HK-2 (cell line): ENCODE data around the gene AKR1C1.
"Not testable (repeated sequence)": the region's sequence is repeated elsewhere in the genome, so short reads cannot be mapped to it uniquely, and the experiment has no call there.

ENCODE experiments used
- DNase-seq: peaks from one replicate; pipeline ENCODE4 v3.0.0-alpha.2; 2018; ENCODE audit not compliant: unreplicated experiment

Gene AKR1C1

GRCh38 chr10:4962876-4963814, at the start of gene AKR1C1:
TSS of gene AKR1C1 (plus strand) at chr10:4963415. CDS start at chr10:4963445, 30 bp downstream.
- not testable (repeated sequence) for DNase-seq

- no peak for DNase-seq
Measured at GRCh38 chr10:4914213-4914850, 48.9 kb upstream of the AKR1C1 start.

GRCh38 chr10:4916086-4916716, 47.0 kb upstream of the AKR1C1 start:
- DNase-seq: no peak

GRCh38 chr10:4918236-4918635, 45.0 kb upstream of the AKR1C1 start:
- no peak for DNase-seq

- not testable (repeated sequence) for DNase-seq
Measured at GRCh38 chr10:4924482-4924881, 38.7 kb upstream of the AKR1C1 start.

- no peak for DNase-seq
Measured at GRCh38 chr10:4926400-4926799, 36.8 kb upstream of the AKR1C1 start.

GRCh38 chr10:4931587-4931986, 31.6 kb upstream of the AKR1C1 start:
- DNase-seq: no peak

- DNase-seq: no peak
Measured at GRCh38 chr10:4934391-4934987, 28.7 kb upstream of the AKR1C1 start.

GRCh38 chr10:4937346-4937745, 25.9 kb upstream of the AKR1C1 start:
- DNase-seq: no peak

GRCh38 chr10:4939224-4940072, 23.8 kb upstream of the AKR1C1 start:
- no peak for DNase-seq

- not testable (repeated sequence) for DNase-seq
Measured at GRCh38 chr10:4940073-4940428, 23.2 kb upstream of the AKR1C1 start.

- DNase-seq: not testable (repeated sequence)
Measured at GRCh38 chr10:4940909-4941308, 22.3 kb upstream of the AKR1C1 start.

GRCh38 chr10:4941540-4942330, 21.5 kb upstream of the AKR1C1 start:
- no peak for DNase-seq

GRCh38 chr10:4942931-4943330, 20.3 kb upstream of the AKR1C1 start:
- DNase-seq: peak; percentile 11

GRCh38 chr10:4943416-4943815, 19.8 kb upstream of the AKR1C1 start:
- not testable (repeated sequence) for DNase-seq

GRCh38 chr10:4943821-4944220, 19.4 kb upstream of the AKR1C1 start:
- no peak for DNase-seq

GRCh38 chr10:4944841-4945240, 18.4 kb upstream of the AKR1C1 start:
- DNase-seq: no peak

GRCh38 chr10:4945766-4946717, 17.2 kb upstream of the AKR1C1 start:
- no peak for DNase-seq

- no peak for DNase-seq
Measured at GRCh38 chr10:4947039-4947634, 16.1 kb upstream of the AKR1C1 start.
